ENCODE measurements around the gene NCEH1.
"Not testable (repeated sequence)": the region's sequence is repeated elsewhere in the genome, so short reads cannot be mapped to it uniquely, and the experiment has no call there.

The NCEH1 gene, protein sequence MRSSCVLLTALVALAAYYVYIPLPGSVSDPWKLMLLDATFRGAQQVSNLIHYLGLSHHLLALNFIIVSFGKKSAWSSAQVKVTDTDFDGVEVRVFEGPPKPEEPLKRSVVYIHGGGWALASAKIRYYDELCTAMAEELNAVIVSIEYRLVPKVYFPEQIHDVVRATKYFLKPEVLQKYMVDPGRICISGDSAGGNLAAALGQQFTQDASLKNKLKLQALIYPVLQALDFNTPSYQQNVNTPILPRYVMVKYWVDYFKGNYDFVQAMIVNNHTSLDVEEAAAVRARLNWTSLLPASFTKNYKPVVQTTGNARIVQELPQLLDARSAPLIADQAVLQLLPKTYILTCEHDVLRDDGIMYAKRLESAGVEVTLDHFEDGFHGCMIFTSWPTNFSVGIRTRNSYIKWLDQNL

DNA sequence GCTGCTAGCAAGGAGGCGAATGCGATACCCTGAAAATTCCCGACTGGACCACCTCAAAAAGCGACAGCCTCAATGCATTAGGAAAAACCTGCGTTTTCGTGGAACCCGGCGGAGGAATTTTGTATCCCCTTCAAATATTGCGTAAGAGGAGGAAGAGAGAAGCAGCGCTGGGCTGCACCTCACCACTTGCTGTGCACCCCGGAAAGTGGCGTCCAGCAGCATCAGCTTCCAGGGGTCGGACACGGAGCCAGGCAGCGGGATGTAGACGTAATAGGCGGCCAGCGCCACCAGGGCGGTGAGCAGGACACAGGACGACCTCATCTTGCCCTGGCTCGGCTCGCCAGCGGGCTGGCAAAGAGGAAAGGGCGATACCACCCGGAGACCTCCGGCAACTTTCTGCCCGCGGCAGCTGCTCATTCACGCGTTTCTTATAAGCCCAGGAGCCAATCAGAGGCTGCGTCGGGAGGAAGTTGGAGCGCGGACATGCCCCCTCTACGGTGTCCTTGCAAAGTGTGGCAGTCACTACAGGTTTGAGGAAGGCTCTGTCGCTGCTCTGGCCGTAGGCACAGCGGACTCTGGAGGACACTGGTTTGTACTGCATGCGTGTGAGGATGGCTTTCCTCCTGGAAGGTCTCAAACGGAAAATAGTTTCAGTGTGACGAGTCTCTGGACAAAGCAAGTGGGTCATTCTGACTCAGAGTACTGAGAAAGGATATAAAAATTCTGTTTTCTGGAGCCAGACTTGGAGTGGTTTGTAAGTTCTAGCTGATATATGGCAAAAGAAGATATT lies at the start of gene NCEH1:
Gene NCEH1, minus strand, starts transcription at position 404 of the 790 bp plus-strand sequence. Its CDS starts 83 bp downstream, at position 321.
- DNase-seq: peak; percentile 97

DNA sequence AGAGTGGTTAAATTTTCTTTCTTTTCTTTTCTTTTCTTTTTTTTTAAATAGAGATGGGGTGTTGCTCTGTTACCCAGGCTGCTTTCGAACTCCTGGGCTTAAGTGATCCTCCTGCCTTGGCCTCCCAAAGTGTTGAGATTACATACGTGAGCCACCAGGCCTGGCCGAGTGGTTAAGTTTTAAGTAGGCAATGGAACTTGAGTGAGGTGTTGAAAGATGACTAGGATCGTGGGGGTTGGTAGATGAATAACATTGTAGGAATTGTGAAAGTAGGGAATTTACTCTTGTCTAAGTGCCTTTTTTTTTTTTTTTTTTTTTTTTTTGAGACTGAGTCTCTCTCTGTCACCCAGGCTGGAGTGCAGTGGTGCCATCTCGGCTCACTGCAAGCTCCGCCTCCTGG lies 49.5 kb upstream of the NCEH1 start:
- peak; percentile 70 for DNase-seq

GRCh38 chr3:172753125-172753524 lies 42.3 kb upstream of the NCEH1 start:
- no peak for DNase-seq

GRCh38 chr3:172752651-172753050 lies 41.8 kb upstream of the NCEH1 start:
- no peak for DNase-seq

DNA sequence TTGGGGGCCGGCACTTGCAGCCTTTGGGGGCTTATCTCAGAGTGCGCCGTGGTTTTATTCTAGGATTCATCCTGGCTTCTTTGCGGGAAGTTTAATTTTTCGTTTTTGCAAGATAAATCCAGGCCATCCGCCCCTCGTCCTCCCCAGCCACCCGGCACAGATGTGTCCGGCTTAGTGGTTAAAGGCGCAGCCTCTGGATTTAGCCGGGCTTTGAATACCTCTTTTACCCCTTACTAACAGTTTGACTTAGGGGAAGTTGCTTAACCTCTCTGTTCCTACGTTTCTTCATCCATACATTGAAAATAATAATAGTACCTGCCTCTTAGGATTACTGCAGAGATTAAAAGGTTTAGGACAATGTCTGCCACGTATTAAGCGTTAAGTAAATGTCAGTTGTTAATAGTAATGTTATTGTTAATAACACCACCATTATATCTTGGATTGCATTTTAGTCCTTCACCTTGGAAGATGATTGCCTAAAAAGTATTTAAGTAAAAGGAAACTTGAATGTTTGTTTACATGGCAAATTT lies 40.4 kb upstream of the NCEH1 start:
- DNase-seq: peak; percentile 12

DNA sequence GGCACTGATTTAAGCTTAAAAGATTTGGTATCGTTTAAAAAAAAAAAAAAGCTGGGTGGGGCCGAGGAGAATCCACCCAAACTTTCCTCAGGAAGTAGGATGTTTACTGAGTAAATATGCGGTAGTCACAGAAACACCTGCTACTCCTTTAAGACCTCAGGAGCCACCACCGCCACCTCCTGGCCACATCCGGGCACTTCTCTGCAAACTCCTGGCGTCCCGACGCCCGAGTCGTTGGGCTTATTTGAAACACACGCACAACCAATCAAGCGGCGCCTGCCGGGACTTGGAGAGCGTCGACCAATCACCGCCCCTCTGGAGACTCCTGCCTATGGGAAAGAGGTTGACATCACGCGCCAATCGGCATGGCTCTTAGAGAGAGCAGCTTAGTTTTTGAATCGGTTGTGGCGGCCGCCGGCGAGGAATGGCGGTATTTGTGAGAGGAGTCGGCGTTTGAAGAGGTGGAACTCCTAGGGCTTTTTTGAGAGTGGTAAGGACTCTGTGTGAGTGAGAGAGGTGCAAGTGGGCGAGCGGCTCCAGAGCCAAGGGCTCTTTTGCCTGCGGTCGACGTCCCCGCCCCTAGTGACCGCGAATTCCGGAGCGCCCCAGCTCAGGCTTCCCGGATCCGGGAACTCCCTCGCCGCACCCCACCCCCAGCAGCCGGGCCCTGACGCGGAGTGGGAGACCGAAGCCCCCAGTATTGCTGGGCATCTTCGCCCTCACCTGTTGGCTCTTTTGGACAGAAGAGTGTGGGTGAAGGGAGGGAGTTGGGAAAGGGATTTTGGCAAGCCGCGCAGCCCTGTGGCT lies 39.7 kb upstream of the NCEH1 start, which contains the start of gene ECT2:
Gene ECT2, plus strand, starts transcription at position 359 of the 807 bp plus-strand sequence. CDS start 3,805 bp downstream, outside the sequence.
- DNase-seq: peak; percentile 100

- no peak for DNase-seq
Observed at GRCh38 chr3:172750069-172750367, 39.2 kb upstream of the NCEH1 start.

DNA sequence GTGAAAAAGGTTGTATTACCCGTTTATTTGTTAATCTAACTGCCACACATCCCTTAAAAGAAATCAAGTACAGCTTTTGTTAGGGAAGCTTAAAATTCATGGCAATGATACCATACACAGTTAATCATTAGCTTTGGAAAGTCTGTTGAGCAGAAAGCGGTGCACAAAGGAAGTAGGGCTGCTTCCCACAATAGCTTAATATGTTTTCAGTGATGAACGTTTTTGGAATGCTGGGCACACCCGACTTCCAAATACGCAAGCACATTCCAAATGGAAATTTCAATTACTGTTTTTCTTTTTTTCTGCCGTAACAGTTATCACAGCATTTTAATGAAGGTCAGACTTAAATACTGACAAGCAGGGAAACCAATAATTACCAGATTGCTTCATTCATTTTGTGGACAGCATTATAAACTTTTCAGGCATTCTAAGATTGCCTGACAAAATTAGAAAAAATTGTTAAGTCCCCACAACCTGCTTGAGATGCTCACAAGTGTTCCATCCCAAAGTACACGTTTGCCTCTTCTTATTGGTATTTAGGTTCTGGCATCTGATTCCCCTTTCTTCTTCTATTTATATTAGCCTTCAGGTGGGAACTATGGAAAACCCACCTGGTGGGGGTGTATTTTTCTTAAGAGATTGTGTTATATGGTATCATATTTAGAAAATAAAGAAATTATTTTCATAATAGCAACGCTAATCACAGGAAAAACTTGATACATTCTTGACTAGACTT lies 38.5 kb upstream of the NCEH1 start:
- DNase-seq: peak; percentile 95

DNA sequence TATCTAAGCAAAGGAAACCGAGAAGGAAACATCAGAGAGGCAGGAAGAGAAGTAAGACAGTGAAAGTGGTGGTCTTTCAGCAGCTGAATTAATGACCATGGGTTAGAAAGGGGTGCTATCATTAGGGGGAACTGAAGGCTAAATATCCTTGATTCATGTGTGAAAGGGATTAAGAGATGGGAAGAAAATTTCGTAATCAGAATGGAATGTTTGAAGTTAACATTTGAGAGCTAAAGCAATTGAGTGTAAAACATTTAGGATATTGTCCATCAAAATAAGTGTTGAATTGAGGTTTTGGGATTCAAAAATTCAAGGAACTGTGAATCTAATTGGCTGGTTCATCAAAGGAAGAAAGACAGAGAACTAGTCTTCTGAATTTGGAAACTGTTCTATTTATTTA lies 35.6 kb upstream of the NCEH1 start:
- DNase-seq: peak; percentile 56

GRCh38 chr3:172739462-172739861 lies 28.6 kb upstream of the NCEH1 start:
- no peak for DNase-seq

DNA sequence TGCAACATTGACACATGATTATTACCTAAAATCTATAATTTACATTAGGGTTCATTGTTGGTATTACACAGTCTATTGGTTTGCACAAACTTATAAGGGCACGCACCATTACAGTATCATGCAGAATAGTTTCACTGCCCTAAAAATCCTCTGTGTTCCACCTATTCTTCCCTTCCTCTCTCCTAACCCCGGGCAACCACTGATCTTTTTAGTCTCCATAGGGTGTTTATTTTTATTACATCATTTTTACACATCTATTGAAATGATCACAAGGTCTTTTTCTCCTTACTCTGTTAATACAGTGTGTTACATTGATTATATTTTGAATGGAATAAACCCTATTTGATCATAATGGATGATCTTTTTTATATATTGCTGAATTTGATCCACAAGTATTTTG lies 24.1 kb upstream of the NCEH1 start:
- no peak for DNase-seq

GRCh38 chr3:172726380-172726779 lies 15.5 kb upstream of the NCEH1 start:
- DNase-seq: no peak

GRCh38 chr3:172722536-172723040 lies 11.7 kb upstream of the NCEH1 start:
- DNase-seq: not testable (repeated sequence)

GRCh38 chr3:172717493-172718088 lies 6.7 kb upstream of the NCEH1 start:
- no peak for DNase-seq

DNA sequence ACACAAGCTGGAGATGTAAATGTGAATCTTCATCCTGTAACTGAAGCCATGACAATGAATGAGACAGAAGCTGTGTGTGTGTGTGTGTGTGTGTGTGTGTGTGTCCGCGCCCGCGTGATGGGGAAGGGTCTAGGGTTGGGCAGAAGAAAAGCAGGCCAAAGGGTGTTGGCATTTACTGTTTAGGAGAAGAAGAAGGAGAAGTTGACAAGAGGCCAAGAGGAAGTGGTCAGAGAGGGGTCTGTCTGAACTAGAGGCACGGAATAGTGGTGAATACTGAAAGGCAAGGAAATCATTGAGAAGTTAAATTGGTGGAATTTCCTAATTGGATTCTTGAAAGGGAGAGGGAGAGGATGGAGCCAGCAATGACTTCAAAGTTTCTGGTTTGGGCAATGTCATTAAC lies 5.6 kb upstream of the NCEH1 start:
- DNase-seq: no peak

DNA sequence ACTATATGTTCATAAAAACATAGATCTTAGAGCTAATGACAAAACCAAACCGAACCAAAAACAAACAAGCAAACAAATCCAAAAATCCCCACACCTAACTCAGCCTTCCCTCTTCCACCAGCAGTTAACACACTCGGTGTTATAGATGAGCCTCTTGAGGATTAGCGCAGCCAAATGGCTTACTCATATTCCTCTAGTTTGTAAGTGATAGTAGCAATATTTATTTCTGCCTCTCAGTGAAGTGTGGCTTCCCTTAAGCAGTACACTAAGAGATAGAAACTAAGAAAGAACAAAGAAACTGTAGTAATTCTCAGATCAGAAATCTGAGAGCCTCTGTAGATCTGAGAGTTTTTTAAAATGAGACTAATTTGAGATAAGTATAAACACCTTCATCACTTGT lies 2.4 kb upstream of the NCEH1 start:
- peak; percentile 18 for DNase-seq

DNA sequence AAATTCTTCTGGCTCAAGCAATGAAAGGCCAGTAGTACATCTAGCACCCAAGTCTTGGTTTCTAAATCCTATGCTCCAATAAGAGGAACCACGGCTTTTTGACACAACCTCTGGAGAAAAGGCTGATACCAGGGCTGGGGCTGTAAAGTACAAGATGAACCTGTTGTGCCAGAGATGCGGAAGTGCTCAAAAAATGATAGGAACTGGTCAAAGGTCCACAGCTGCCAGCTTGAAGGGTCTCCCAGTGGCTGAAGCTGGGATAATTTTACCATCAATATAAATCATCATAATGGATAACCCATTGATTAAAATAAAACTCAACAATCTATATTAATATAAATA lies 558 bp upstream of the NCEH1 start:
- no peak for DNase-seq

GRCh38 chr3:172709774-172710663 lies 848 bp downstream of the NCEH1 start:
- DNase-seq: peak; percentile 27

DNA sequence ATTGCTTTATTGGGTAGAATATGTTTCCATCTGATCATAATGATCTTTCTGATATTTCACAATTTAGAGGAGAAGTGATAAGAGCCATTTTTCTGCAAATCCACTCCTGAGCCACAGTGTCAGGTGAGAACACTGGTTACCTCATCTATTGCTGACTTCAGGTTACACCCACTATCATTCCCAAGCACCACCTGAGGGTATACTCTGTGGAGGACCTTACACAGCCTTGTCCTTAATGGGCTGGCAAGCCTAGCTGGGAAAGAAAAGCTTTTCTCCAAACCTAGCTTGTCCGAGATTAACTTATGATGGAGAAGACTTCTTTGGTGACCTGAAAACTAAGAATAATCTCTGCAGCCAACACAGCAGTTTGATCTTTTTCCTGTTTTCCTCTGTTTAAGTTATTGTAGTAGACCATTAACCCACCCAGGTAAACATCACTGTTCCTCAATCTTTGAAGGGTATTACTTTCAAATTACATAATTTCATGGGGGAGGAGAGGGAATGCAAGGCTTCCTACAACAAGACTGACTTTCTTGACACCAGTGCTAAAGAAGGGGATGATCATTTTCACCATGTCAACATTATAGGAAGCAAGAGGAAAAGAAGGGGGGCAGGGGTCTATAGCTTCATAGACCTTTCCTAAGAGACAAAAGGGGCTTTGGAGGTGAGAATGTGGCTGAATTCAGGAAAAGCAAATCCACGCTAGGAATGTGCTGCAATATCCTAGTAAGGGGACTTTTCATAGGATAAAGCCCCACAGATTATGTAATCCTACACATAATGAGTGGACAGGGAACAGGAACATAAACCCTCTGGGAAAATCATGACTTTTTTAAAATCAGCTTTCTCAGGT lies 1.7 kb downstream of the NCEH1 start:
- no peak for DNase-seq

DNA sequence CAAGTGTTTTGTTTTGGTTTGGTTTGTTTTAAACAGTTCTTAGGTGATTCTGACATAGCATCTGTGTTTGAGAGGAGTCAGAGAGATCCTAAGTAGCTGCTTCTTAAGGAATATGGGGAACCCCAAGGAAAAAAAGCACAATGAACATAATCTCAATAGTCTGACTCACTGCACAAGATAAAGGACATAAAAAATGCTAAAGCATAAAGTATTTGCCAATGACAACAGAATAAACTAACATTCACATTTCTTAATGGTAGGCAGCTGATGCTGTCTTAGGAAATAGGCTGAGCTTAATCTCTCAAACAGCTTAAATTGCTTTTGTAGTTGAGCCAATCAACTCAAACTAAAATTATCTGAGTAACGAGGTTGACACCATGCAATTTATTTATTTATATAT lies 2.9 kb downstream of the NCEH1 start:
- DNase-seq: peak; percentile 42
